Neural progenitor cell (in vitro differentiated cells): ENCODE results near the gene SCLY. TPM values are rescaled to one million over a fixed set of nuclear protein-coding genes. Genes with fewer than 3 reads are reported as not detected.
A peak's percentile ranks its signal among the peaks of the same experiment; 100 is the strongest.

Experiments
- DNase-seq: peaks from one replicate; pipeline ENCODE4 v3.0.0-alpha.2; 2016; ENCODE audit warnings: low spot score
- H2AFZ ChIP-seq: fragments of 200-600 bp; sonication (generic); replicated peaks from 2 replicates; pipeline ENCODE4 v1.6.1; 2016; ENCODE audit warnings: antibody characterized with exemption
- H3F3A ChIP-seq: fragments of 200-600 bp; sonication (generic); 2 replicates; pipeline ENCODE4 v1.6.1; 2016; ENCODE audit warnings: antibody characterized with exemption, low read depth
- H3K27ac ChIP-seq: fragments of 200-600 bp; sonication (generic); 2 replicates; pipeline ENCODE4 v1.5.1; 2016; ENCODE audit warnings: mild to moderate bottlenecking
- H3K27me3 ChIP-seq: fragments of 200-600 bp; sonication (generic); 2 replicates; pipeline ENCODE4 v1.6.1; 2016; ENCODE audit warnings: mild to moderate bottlenecking, moderate library complexity
- H3K36me3 ChIP-seq: fragments of 200-600 bp; sonication (generic); 2 replicates; pipeline ENCODE4 v1.5.1; 2016
- H3K4me1 ChIP-seq: fragments of 200-600 bp; sonication (generic); 2 replicates; pipeline ENCODE4 v1.6.1; 2016; ENCODE audit warnings: mixed run types
- H3K4me2 ChIP-seq: fragments of 200-600 bp; sonication (generic); 2 replicates; pipeline ENCODE4 v1.6.1; 2016
- H3K4me3 ChIP-seq: fragments of 200-600 bp; sonication (generic); 2 replicates; pipeline ENCODE4 v1.5.1; 2016
- H3K79me2 ChIP-seq: fragments of 200-600 bp; sonication (generic); 2 replicates; pipeline ENCODE4 v1.6.1; 2016; ENCODE audit warnings: low read depth
- H3K9ac ChIP-seq: fragments of 200-600 bp; sonication (generic); 2 replicates; pipeline ENCODE4 v1.6.1; 2016
- H3K9me3 ChIP-seq: fragments of 200-600 bp; sonication (generic); 2 replicates; pipeline ENCODE4 v1.5.1; 2016; ENCODE audit warnings: low read depth
- H4K20me1 ChIP-seq: fragments of 200-600 bp; sonication (generic); 2 replicates; pipeline ENCODE4 v1.6.1; 2016; ENCODE audit warnings: low read depth
- H3K27ac Mint-ChIP-seq: 3 replicates; pipeline ENCODE4 v1.8.0; 2021; ENCODE audit warnings: mixed read lengths
- H3K27me3 Mint-ChIP-seq: 2 replicates; pipeline ENCODE4 v1.8.0; 2022; ENCODE audit warnings: low read depth, mild to moderate bottlenecking, inconsistent platforms, moderate library complexity, mixed read lengths; ENCODE audit not compliant: insufficient read depth
- H3K36me3 Mint-ChIP-seq: 3 replicates; pipeline ENCODE4 v1.8.0; 2021; ENCODE audit warnings: mixed read lengths
- H3K4me1 Mint-ChIP-seq: 3 replicates; pipeline ENCODE4 v1.8.0; 2021; ENCODE audit warnings: mixed read lengths
- H3K4me3 Mint-ChIP-seq: 3 replicates; pipeline ENCODE4 v1.8.0; 2021; ENCODE audit warnings: mild to moderate bottlenecking, moderate library complexity, mixed read lengths
- H3K9me3 Mint-ChIP-seq: 3 replicates; pipeline ENCODE4 v1.8.0; 2020; ENCODE audit warnings: mixed read lengths
- CTCF ChIP-seq: fragments of 200-600 bp; sonication (generic); IDR thresholded peaks from 2 replicates; pipeline ENCODE4 v1.5.1; 2017; ENCODE audit warnings: antibody characterized with exemption, mild to moderate bottlenecking
- EZH2 ChIP-seq: fragments of 200-600 bp; sonication (generic); IDR thresholded peaks from 2 replicates; pipeline ENCODE4 v1.6.1; 2017; ENCODE audit warnings: antibody characterized with exemption, mild to moderate bottlenecking, moderate library complexity
- EZH2phosphoT487 ChIP-seq: fragments of 200-600 bp; sonication (generic); IDR thresholded peaks from 2 replicates; pipeline ENCODE4 v1.6.1; 2017; ENCODE audit warnings: antibody characterized with exemption
- total RNA-seq: library from RNA; depleted of rRNA; stranded (reverse); fragments of >200 nt; gene quantifications from 2 replicates; pipeline ENCODE4 v1.2.3, GENCODE V29; 2015; ENCODE audit warnings: low replicate concordance

Gene SCLY
- total RNA-seq, 1 donor from 2014 or later: 44.1 TPM

GRCh38 chr2:238119756-238120462 lies 59.1 kb downstream of the SCLY start:
- no peaks in the 10 kb centered on the region for H3F3A ChIP-seq
- Mint-ChIP-seq H3K9me3 (peaks cover 4% of the 10 kb centered on the region), H3K27ac (no peak overlapping the region), H3K4me3 (no peak overlapping the region), H3K27me3 (peaks cover 10% of the 10 kb centered on the region), H3K4me1 (no peaks in the 10 kb centered on the region), H3K36me3 (no peaks in the 10 kb centered on the region)
- H3K79me2 ChIP-seq: no peaks in the 10 kb centered on the region
- peak overlapping the region; percentile 31 for H3K4me2 ChIP-seq
- peaks cover 14% of the 10 kb centered on the region for H3K27me3 ChIP-seq
- no peak overlapping the region for H3K4me3 ChIP-seq
- H4K20me1 ChIP-seq: no peaks in the 10 kb centered on the region
- no peak for DNase-seq
- H2AFZ ChIP-seq: peak overlapping the region; percentile 42
- H3K4me1 ChIP-seq: peaks cover 7% of the 10 kb centered on the region
- H3K9ac ChIP-seq: no peak overlapping the region
- no peak for TF ChIP-seq EZH2phosphoT487
- TF ChIP-seq EZH2: no peak
- TF ChIP-seq CTCF: no peak
- H3K36me3 ChIP-seq: no peaks in the 10 kb centered on the region
- no peaks in the 10 kb centered on the region for H3K9me3 ChIP-seq
- no peak overlapping the region for H3K27ac ChIP-seq

GRCh38 chr2:238120463-238121298 lies 59.9 kb downstream of the SCLY start:
- H3K9me3 Mint-ChIP-seq: peaks cover 4% of the 10 kb centered on the region
- Histone ChIP-seq H4K20me1 (no peaks in the 10 kb centered on the region), H3K9ac (no peak overlapping the region), H3K79me2 (no peaks in the 10 kb centered on the region), H3K4me3 (no peak overlapping the region), H3K9me3 (no peaks in the 10 kb centered on the region), H3K36me3 (no peaks in the 10 kb centered on the region), H3K4me1 (peaks cover 7% of the 10 kb centered on the region), H3K27ac (no peak overlapping the region), H3F3A (no peaks in the 10 kb centered on the region), H3K27me3 (peaks cover 14% of the 10 kb centered on the region), H3K4me2 (peak overlapping the region; percentile 31), H2AFZ (peak overlapping the region; percentile 42)
- peaks cover 7% of the 10 kb centered on the region for H3K27me3 Mint-ChIP-seq
- H3K4me3 Mint-ChIP-seq: no peak overlapping the region
- H3K4me1 Mint-ChIP-seq: no peaks in the 10 kb centered on the region
- peak; percentile 63 for DNase-seq
- no peak for TF ChIP-seq EZH2
- TF ChIP-seq CTCF: peak; percentile 38
- no peak for TF ChIP-seq EZH2phosphoT487
- no peaks in the 10 kb centered on the region for H3K36me3 Mint-ChIP-seq
- no peak overlapping the region for H3K27ac Mint-ChIP-seq

- TF ChIP-seq EZH2 (no peak), EZH2phosphoT487 (no peak), CTCF (no peak)
Measured at GRCh38 chr2:238121511-238122286, 60.9 kb downstream of the SCLY start.

More at GRCh38 chr2:238121511-238122286, 60.9 kb downstream of the SCLY start:
- H4K20me1 ChIP-seq: no peaks in the 10 kb centered on the region
- H3K9me3 ChIP-seq: no peaks in the 10 kb centered on the region
- no peak overlapping the region for H3K27ac Mint-ChIP-seq
- no peak overlapping the region for H3K27ac ChIP-seq
- H3K36me3 ChIP-seq: no peaks in the 10 kb centered on the region
- peaks cover 7% of the 10 kb centered on the region for H3K27me3 Mint-ChIP-seq
- no peak for DNase-seq
- H3K4me3 Mint-ChIP-seq: no peak overlapping the region
- no peaks in the 10 kb centered on the region for H3K79me2 ChIP-seq
- peaks cover 8% of the 10 kb centered on the region for H3F3A ChIP-seq
- H3K27me3 ChIP-seq: peaks cover 14% of the 10 kb centered on the region
- no peak overlapping the region for H2AFZ ChIP-seq
- no peaks in the 10 kb centered on the region for H3K36me3 Mint-ChIP-seq
- H3K4me1 ChIP-seq: peaks cover 7% of the 10 kb centered on the region
- no peak overlapping the region for H3K9ac ChIP-seq
- H3K4me2 ChIP-seq: no peak overlapping the region
- no peaks in the 10 kb centered on the region for H3K4me1 Mint-ChIP-seq
- no peak overlapping the region for H3K4me3 ChIP-seq
- peaks cover 4% of the 10 kb centered on the region for H3K9me3 Mint-ChIP-seq
